Measurements from ENCODE around the gene ASIP.
"Not testable (repeated sequence)": the region's sequence is repeated elsewhere in the genome, so short reads cannot be mapped to it uniquely, and the experiment has no call there.

Gene ASIP

GRCh38 chr20:34243377-34243776, 2.2 kb downstream of the ASIP start:
- DNase-seq = no peak

- no peak for DNase-seq
Measured at GRCh38 chr20:34246126-34246626, 5.0 kb downstream of the ASIP start.

GRCh38 chr20:34249291-34249690, 8.1 kb downstream of the ASIP start:
- DNase-seq = no peak

- no peak for DNase-seq
Measured at GRCh38 chr20:34250005-34250404, 8.8 kb downstream of the ASIP start.

- no peak for DNase-seq
Measured at GRCh38 chr20:34251619-34252018, 10.4 kb downstream of the ASIP start.

- DNase-seq = not testable (repeated sequence)
Measured at GRCh38 chr20:34252431-34253086, 11.3 kb downstream of the ASIP start.

- no peak for DNase-seq
Measured at GRCh38 chr20:34254979-34255378, 13.8 kb downstream of the ASIP start.

- DNase-seq = no peak
Measured at GRCh38 chr20:34256629-34257124, 15.5 kb downstream of the ASIP start.

GRCh38 chr20:34260208-34260942, 19.2 kb downstream of the ASIP start:
- no peak for DNase-seq

GRCh38 chr20:34262488-34263288, 21.5 kb downstream of the ASIP start:
- no peak for DNase-seq

- DNase-seq = not testable (repeated sequence)
Measured at GRCh38 chr20:34263468-34263867, 22.2 kb downstream of the ASIP start.

- no peak for DNase-seq
Measured at GRCh38 chr20:34264141-34264540, 22.9 kb downstream of the ASIP start.

- DNase-seq = no peak
Measured at GRCh38 chr20:34268145-34268544, 26.9 kb downstream of the ASIP start.

GRCh38 chr20:34268851-34269636, 27.8 kb downstream of the ASIP start:
- DNase-seq = no peak

- DNase-seq = no peak
Measured at GRCh38 chr20:34269996-34270627, 28.9 kb downstream of the ASIP start.

GRCh38 chr20:34271956-34272355, 30.7 kb downstream of the ASIP start:
- DNase-seq = no peak

- DNase-seq = no peak
Measured at GRCh38 chr20:34274694-34275093, 33.5 kb downstream of the ASIP start.

GRCh38 chr20:34281177-34281576, 40.0 kb downstream of the ASIP start:
- no peak for DNase-seq

GRCh38 chr20:34282041-34282440, 40.8 kb downstream of the ASIP start:
- DNase-seq = no peak

- no peak for DNase-seq
Measured at GRCh38 chr20:34283844-34284243, 42.6 kb downstream of the ASIP start.

GRCh38 chr20:34285450-34285849, 44.2 kb downstream of the ASIP start:
- DNase-seq = no peak

- not testable (repeated sequence) for DNase-seq
Measured at GRCh38 chr20:34287500-34287899, 46.3 kb downstream of the ASIP start.

Data from effector CD4-positive, alpha-beta T cell (primary cell).